ENCODE results near the gene TMEM126A.

DNA sequence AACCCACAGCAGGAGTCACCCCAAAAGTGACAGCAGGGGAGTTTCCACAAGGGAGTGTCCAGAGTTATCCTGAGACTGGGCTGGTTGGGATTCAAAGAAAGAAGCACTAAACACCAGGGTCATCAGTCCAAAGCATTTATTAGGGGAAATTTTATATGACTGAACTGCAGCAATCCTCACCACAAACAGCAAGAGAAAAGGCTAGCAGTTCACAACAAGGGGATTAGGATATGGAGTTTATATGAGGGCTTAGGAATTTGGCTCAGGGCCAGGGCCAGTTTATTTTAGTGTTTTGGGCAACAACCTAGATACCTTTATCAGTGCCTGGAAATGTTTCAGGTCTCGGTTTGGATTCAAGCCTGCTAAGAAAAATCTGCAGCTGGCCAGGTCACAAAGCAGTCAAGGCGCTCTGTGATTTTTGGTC lies 4.6 kb upstream of the TMEM126A start:
- TF ChIP-seq, protein P1, sequence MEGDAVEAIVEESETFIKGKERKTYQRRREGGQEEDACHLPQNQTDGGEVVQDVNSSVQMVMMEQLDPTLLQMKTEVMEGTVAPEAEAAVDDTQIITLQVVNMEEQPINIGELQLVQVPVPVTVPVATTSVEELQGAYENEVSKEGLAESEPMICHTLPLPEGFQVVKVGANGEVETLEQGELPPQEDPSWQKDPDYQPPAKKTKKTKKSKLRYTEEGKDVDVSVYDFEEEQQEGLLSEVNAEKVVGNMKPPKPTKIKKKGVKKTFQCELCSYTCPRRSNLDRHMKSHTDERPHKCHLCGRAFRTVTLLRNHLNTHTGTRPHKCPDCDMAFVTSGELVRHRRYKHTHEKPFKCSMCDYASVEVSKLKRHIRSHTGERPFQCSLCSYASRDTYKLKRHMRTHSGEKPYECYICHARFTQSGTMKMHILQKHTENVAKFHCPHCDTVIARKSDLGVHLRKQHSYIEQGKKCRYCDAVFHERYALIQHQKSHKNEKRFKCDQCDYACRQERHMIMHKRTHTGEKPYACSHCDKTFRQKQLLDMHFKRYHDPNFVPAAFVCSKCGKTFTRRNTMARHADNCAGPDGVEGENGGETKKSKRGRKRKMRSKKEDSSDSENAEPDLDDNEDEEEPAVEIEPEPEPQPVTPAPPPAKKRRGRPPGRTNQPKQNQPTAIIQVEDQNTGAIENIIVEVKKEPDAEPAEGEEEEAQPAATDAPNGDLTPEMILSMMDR (IDR thresholded peaks at IDR 0.05): no peak
- TF ChIP-seq POLR2A (IDR thresholded peaks at IDR 0.05) (no peak), POLR2AphosphoS5 (IDR thresholded peaks at IDR 0.05) (no peak), EP300 (IDR thresholded peaks at IDR 0.05) (no peak)
